Progenitor cell of endocrine pancreas (in vitro differentiated cells): ENCODE results near the gene NLRC5. TPM values are rescaled to one million over a fixed set of nuclear protein-coding genes. Genes with fewer than 3 reads are reported as not detected.

Experiments used
- DNase-seq: peaks from one replicate; pipeline ENCODE4 v3.0.0; 2021; ENCODE audit warnings: low spot score; ENCODE audit not compliant: unreplicated experiment
- H3K27ac Mint-ChIP-seq: 2 replicates; pipeline ENCODE4 v1.8.0; 2021; ENCODE audit warnings: mild to moderate bottlenecking, moderate library complexity, mixed read lengths
- H3K27me3 Mint-ChIP-seq: 2 replicates; pipeline ENCODE4 v1.8.0; 2021; ENCODE audit warnings: mixed read lengths
- H3K36me3 Mint-ChIP-seq: 2 replicates; pipeline ENCODE4 v1.8.0; 2022; ENCODE audit warnings: mixed read lengths; ENCODE audit not compliant: insufficient read depth
- H3K4me1 Mint-ChIP-seq: 2 replicates; pipeline ENCODE4 v1.8.0; 2021; ENCODE audit warnings: low read depth, mixed read lengths
- H3K4me3 Mint-ChIP-seq: 2 replicates; pipeline ENCODE4 v1.8.0; 2021; ENCODE audit warnings: low read depth, mild to moderate bottlenecking, moderate library complexity, mixed read lengths
- H3K9me3 Mint-ChIP-seq: 2 replicates; pipeline ENCODE4 v1.8.0; 2021; ENCODE audit warnings: low read depth, mixed read lengths
- CTCF ChIP-seq: fragments of 200-600 bp; sonication (generic); IDR thresholded peaks from one replicate; pipeline ENCODE4 v1.5.0; 2021; ENCODE audit warnings: antibody characterized with exemption, mild to moderate bottlenecking; ENCODE audit not compliant: unreplicated experiment
- total RNA-seq: library from RNA; stranded (reverse); gene quantifications from 2 replicates; pipeline ENCODE4 v1.2.1, GENCODE V29; 2021

NLRC5 gene
- total RNA-seq, 1 donor from 2014 or later = not detected

GRCh38 chr16:57123216-57123973 is 134.0 kb downstream of the NLRC5 start:
- Mint-ChIP-seq H3K27ac (no peak overlapping the region), H3K4me3 (no peak overlapping the region), H3K4me1 (no peaks in the 10 kb centered on the region), H3K9me3 (no peaks in the 10 kb centered on the region), H3K27me3 (no peaks in the 10 kb centered on the region), H3K36me3 (no peaks in the 10 kb centered on the region)
- TF ChIP-seq CTCF = no peak
- no peak for DNase-seq

GRCh38 chr16:57123974-57124674 is 134.8 kb downstream of the NLRC5 start:
- TF ChIP-seq CTCF = no peak
- Mint-ChIP-seq H3K36me3 (no peaks in the 10 kb centered on the region), H3K9me3 (no peaks in the 10 kb centered on the region), H3K27me3 (no peaks in the 10 kb centered on the region), H3K4me1 (no peaks in the 10 kb centered on the region), H3K27ac (no peak overlapping the region), H3K4me3 (no peak overlapping the region)
- no peak for DNase-seq

GRCh38 chr16:57125376-57125775 is 136.0 kb downstream of the NLRC5 start:
- no peak overlapping the region for H3K27ac Mint-ChIP-seq
- H3K27me3 Mint-ChIP-seq = no peaks in the 10 kb centered on the region
- no peaks in the 10 kb centered on the region for H3K4me1 Mint-ChIP-seq
- H3K9me3 Mint-ChIP-seq = no peaks in the 10 kb centered on the region
- H3K4me3 Mint-ChIP-seq = no peak overlapping the region
- no peaks in the 10 kb centered on the region for H3K36me3 Mint-ChIP-seq
- no peak for DNase-seq
- no peak for TF ChIP-seq CTCF

- H3K36me3 Mint-ChIP-seq = no peaks in the 10 kb centered on the region
- H3K27me3 Mint-ChIP-seq = no peaks in the 10 kb centered on the region
- H3K9me3 Mint-ChIP-seq = no peaks in the 10 kb centered on the region
- H3K27ac Mint-ChIP-seq = no peak overlapping the region
- no peak for TF ChIP-seq CTCF
- no peak for DNase-seq
- H3K4me1 Mint-ChIP-seq = no peaks in the 10 kb centered on the region
- no peak overlapping the region for H3K4me3 Mint-ChIP-seq
Measured at GRCh38 chr16:57125969-57126368, 136.6 kb downstream of the NLRC5 start.

GRCh38 chr16:57126411-57126810 is 137.1 kb downstream of the NLRC5 start:
- Mint-ChIP-seq H3K4me1 (no peaks in the 10 kb centered on the region), H3K9me3 (no peaks in the 10 kb centered on the region), H3K27ac (peak overlapping the region; percentile 15), H3K36me3 (no peaks in the 10 kb centered on the region), H3K4me3 (no peak overlapping the region), H3K27me3 (no peaks in the 10 kb centered on the region)
- DNase-seq = no peak
- TF ChIP-seq CTCF = no peak
